ENCODE results near the gene B4GALT7. TPM values are rescaled to one million over a fixed set of nuclear protein-coding genes. Genes with fewer than 3 reads are reported as not detected.
"Not testable (repeated sequence)": the region's sequence is repeated elsewhere in the genome, so short reads cannot be mapped to it uniquely, and the experiment has no call there.

B4GALT7 gene
- polyA plus RNA-seq, 1 donor, result 22.5 TPM

DNA sequence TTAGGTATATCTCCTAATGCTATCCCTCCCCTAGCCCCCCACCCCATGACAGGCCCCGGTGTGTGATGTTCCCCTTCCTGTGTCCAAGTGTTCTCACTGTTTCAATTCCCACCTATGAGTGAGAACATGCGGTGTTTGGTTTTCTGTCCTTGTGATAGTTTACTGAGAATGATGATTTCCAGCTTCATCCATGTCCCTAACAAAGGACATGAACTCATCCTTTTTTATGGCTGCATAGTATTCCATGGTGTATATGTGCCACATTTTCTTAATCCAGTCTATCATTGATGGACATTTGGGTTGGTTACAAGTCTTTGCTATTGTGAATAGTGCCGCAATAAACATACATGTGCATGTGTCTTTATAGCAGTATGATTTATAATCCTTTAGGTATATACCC, 35.0 kb downstream of the B4GALT7 start:
- not testable (repeated sequence) for H3K4me1 ChIP-seq (ENCODE audit: control insufficient read depth, insufficient read depth, low read length); H3K36me3 ChIP-seq (ENCODE audit: control insufficient read depth, insufficient read depth, low read length); DNase-seq; H3K27ac ChIP-seq (ENCODE audit: low read length); H3K9me3 ChIP-seq (ENCODE audit: control insufficient read depth, low read depth, low read length); H3K27me3 ChIP-seq (ENCODE audit: control insufficient read depth, insufficient read depth, low read length); H3K4me3 ChIP-seq (ENCODE audit: low read length)
- WGBS (ENCODE audit: insufficient coverage, low lambda C conversion rate), result no CpG with 5 or more reads among the region's 3 CpGs

DNA sequence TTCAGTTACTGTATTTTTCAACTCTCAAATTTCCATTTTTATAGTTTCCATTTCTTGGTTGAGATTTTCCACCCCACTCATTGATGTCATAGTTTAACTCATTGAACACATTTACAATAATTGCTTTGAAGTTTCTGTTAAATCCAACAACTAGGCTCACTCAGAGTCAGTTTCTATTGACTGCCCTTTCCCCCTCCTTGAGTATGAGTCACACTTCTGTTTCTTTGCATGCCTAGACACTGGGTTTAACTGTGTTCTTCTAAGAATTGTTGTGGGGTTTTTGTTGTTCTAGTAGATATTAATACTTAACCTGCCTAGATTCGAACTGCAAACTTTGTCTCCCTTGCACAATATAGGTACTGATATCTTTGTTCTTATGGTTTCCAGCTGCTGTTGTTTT, 45.5 kb downstream of the B4GALT7 start:
- not testable (repeated sequence) for DNase-seq; H3K4me1 ChIP-seq (ENCODE audit: control insufficient read depth, insufficient read depth, low read length); H3K27me3 ChIP-seq (ENCODE audit: control insufficient read depth, insufficient read depth, low read length); H3K9me3 ChIP-seq (ENCODE audit: control insufficient read depth, low read depth, low read length); H3K4me3 ChIP-seq (ENCODE audit: low read length); H3K27ac ChIP-seq (ENCODE audit: low read length); H3K36me3 ChIP-seq (ENCODE audit: control insufficient read depth, insufficient read depth, low read length)
- WGBS (ENCODE audit: insufficient coverage, low lambda C conversion rate), result no CpG with 5 or more reads among the region's 1 CpG

DNA sequence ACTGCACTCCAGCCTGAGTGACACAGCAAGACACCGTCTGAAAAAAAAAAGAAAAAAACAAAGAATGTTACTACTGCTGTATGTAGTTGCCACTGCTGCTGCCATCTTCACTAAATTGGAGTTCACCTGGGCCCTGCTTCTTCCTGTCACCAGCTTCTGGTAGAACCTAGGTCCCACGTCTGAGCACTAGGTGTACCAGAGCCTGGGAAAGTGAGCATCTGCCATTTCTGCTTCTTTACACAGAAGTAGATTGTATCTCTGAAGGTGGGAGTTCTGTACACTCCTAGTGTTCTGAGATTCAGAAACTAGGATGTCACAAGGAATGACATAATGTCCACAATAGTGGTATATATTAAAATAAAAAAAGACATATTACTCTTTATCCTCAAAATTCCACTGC, 51.3 kb downstream of the B4GALT7 start:
- H3K27ac ChIP-seq (ENCODE audit: low read length); H3K36me3 ChIP-seq (ENCODE audit: control insufficient read depth, insufficient read depth, low read length); H3K4me1 ChIP-seq (ENCODE audit: control insufficient read depth, insufficient read depth, low read length); H3K9me3 ChIP-seq (ENCODE audit: control insufficient read depth, low read depth, low read length); H3K27me3 ChIP-seq (ENCODE audit: control insufficient read depth, insufficient read depth, low read length); DNase-seq; H3K4me3 ChIP-seq (ENCODE audit: low read length): not testable (repeated sequence)
- no CpG with 5 or more reads among the region's 2 CpGs for WGBS (ENCODE audit: insufficient coverage, low lambda C conversion rate)

DNA sequence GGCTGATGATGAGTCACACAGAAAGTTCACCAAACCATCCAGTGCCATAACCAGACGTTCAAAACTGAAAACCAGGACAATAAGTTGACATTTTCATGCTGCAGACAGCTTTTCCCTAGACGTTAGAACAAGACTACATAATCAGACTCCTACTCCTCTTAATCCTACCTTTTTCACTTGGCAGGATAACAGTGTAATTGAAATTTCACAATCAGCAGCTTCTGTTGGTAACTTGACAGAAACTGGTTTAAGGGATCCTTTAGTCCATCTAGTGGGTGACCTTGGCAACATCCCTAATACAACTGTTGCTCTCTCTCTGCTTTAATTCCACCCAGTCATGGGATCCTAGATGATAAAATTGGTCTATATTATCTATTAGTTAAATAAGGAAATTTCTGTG, 57.9 kb downstream of the B4GALT7 start:
- H3K4me1 ChIP-seq (ENCODE audit: control insufficient read depth, insufficient read depth, low read length); H3K36me3 ChIP-seq (ENCODE audit: control insufficient read depth, insufficient read depth, low read length); H3K4me3 ChIP-seq (ENCODE audit: low read length); H3K9me3 ChIP-seq (ENCODE audit: control insufficient read depth, low read depth, low read length); H3K27ac ChIP-seq (ENCODE audit: low read length); DNase-seq; H3K27me3 ChIP-seq (ENCODE audit: control insufficient read depth, insufficient read depth, low read length): not testable (repeated sequence)
- WGBS (ENCODE audit: insufficient coverage, low lambda C conversion rate), result no CpG with 5 or more reads among the region's 2 CpGs

DNA sequence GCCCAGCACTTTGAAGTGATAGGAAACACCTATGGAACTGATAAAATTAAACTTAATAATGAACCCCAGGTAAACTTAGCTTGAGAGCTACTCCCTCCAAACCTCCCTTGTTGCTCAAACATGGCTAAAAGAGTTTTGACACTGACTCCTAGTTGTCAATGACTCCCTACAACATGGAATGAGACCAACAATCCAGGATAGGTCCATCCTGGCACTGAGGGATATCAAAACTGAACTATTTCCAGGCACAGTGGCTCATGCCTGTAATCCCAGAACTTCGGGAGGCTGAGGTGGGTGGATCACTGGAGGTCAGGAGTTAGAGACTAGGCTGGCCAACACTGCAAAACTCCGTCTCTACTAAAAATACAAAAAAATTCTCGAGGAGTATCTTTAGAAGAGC, 58.6 kb downstream of the B4GALT7 start:
- not testable (repeated sequence) for H3K36me3 ChIP-seq (ENCODE audit: control insufficient read depth, insufficient read depth, low read length); H3K4me3 ChIP-seq (ENCODE audit: low read length); H3K4me1 ChIP-seq (ENCODE audit: control insufficient read depth, insufficient read depth, low read length); DNase-seq; H3K9me3 ChIP-seq (ENCODE audit: control insufficient read depth, low read depth, low read length); H3K27me3 ChIP-seq (ENCODE audit: control insufficient read depth, insufficient read depth, low read length); H3K27ac ChIP-seq (ENCODE audit: low read length)
- WGBS (ENCODE audit: insufficient coverage, low lambda C conversion rate), result no CpG with 5 or more reads among the region's 3 CpGs

Other genes with a start within 250 kb of the B4GALT7 start
- gene LMAN2, start 248.5 kb upstream of the B4GALT7 start, polyA plus RNA-seq, result 161 TPM
- 20.0 TPM for gene RGS14, start 242.2 kb upstream of the B4GALT7 start, polyA plus RNA-seq
- not detected for gene SLC34A1, start 215.7 kb upstream of the B4GALT7 start, polyA plus RNA-seq
- gene PFN3, start 199.5 kb upstream of the B4GALT7 start, polyA plus RNA-seq, result not detected
- 1.0 TPM for gene F12, start 190.6 kb upstream of the B4GALT7 start, polyA plus RNA-seq
- gene GRK6, start 173.5 kb upstream of the B4GALT7 start, polyA plus RNA-seq, result 16.6 TPM
- 1.7 TPM for gene PRR7, start 153.3 kb upstream of the B4GALT7 start, polyA plus RNA-seq
- gene DBN1, start 126.5 kb upstream of the B4GALT7 start, polyA plus RNA-seq, result 49.5 TPM
- gene PDLIM7, start 102.5 kb upstream of the B4GALT7 start, polyA plus RNA-seq, result 118 TPM
- gene DOK3, start 90.3 kb upstream of the B4GALT7 start, polyA plus RNA-seq, result 4.7 TPM
- gene DDX41, start 83.2 kb upstream of the B4GALT7 start, polyA plus RNA-seq, result 94.2 TPM
- 76.8 TPM for gene FAM193B, start 45.6 kb upstream of the B4GALT7 start, polyA plus RNA-seq
- 119 TPM for gene TMED9, start 7.9 kb upstream of the B4GALT7 start, polyA plus RNA-seq
- 0.58 TPM for gene FAM153A, start 182.8 kb downstream of the B4GALT7 start, polyA plus RNA-seq

All from large intestine (tissue), 3 donors.